ENCODE data around the gene CYB561D1.

DNA sequence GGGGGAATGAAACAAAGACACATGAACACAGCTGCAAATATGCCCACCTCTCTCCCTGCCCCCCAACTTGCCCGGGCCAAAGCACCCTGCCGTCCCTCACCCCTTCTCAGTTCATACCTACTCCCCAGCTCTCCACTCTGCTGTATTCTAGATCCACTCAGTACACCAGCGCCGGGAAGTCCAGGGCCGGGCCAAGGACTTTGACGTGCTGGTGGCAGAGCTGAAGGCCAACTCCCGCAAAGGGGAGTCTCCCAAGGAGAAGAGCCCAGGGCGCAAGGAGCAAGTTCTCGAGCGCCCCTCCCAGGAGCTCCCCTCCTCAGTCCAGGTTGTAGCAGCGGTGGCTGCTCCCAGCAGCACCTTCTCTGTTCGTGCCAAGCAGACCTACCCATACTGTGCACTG is 5.2 kb upstream of the CYB561D1 start:
- TF ChIP-seq, protein P1, sequence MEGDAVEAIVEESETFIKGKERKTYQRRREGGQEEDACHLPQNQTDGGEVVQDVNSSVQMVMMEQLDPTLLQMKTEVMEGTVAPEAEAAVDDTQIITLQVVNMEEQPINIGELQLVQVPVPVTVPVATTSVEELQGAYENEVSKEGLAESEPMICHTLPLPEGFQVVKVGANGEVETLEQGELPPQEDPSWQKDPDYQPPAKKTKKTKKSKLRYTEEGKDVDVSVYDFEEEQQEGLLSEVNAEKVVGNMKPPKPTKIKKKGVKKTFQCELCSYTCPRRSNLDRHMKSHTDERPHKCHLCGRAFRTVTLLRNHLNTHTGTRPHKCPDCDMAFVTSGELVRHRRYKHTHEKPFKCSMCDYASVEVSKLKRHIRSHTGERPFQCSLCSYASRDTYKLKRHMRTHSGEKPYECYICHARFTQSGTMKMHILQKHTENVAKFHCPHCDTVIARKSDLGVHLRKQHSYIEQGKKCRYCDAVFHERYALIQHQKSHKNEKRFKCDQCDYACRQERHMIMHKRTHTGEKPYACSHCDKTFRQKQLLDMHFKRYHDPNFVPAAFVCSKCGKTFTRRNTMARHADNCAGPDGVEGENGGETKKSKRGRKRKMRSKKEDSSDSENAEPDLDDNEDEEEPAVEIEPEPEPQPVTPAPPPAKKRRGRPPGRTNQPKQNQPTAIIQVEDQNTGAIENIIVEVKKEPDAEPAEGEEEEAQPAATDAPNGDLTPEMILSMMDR (IDR thresholded peaks at IDR 0.05) = no peak
- no peak for TF ChIP-seq POLR2AphosphoS5 (IDR thresholded peaks at IDR 0.05)

Measured in breast epithelium (tissue), 3 donors.